Superior temporal gyrus (tissue), 1 donor: ENCODE results near the gene ZC2HC1C.
A peak's percentile ranks its signal among the peaks of the same experiment; 100 is the strongest.
"Not testable (repeated sequence)": the region's sequence is repeated elsewhere in the genome, so short reads cannot be mapped to it uniquely, and the experiment has no call there.

Experiments used
- DNase-seq: peaks from one replicate; pipeline ENCODE4 v3.0.0-alpha.2; 2016; ENCODE audit errors: extremely low spot score

The ZC2HC1C gene

GRCh38 chr14:75054421-75054820 lies 15.0 kb upstream of the ZC2HC1C start:
- DNase-seq: no peak

GRCh38 chr14:75059642-75060041 lies 9.8 kb upstream of the ZC2HC1C start:
- no peak for DNase-seq

GRCh38 chr14:75060420-75060819 lies 9.0 kb upstream of the ZC2HC1C start:
- DNase-seq: no peak

GRCh38 chr14:75063013-75063412 lies 6.4 kb upstream of the ZC2HC1C start:
- no peak for DNase-seq

- DNase-seq: peak; percentile 92
Observed at GRCh38 chr14:75063491-75064204, 5.8 kb upstream of the ZC2HC1C start, which contains the start of gene ACYP1. Gene ACYP1, minus strand, starts transcription at chr14:75064024. Its CDS starts 471 bp downstream, at chr14:75063553.

- no peak for DNase-seq
Observed at GRCh38 chr14:75064205-75064567, 5.3 kb upstream of the ZC2HC1C start.

- no peak for DNase-seq
Observed at GRCh38 chr14:75066691-75067090, 2.8 kb upstream of the ZC2HC1C start.

GRCh38 chr14:75067212-75067611 lies 2.2 kb upstream of the ZC2HC1C start:
- no peak for DNase-seq

- not testable (repeated sequence) for DNase-seq
Observed at GRCh38 chr14:75067765-75068164, 1.7 kb upstream of the ZC2HC1C start.

- DNase-seq: peak; percentile 71
Observed at GRCh38 chr14:75068294-75069120, 934 bp upstream of the ZC2HC1C start.

- DNase-seq: no peak
Observed at GRCh38 chr14:75069811-75070145, 337 bp downstream of the ZC2HC1C start.

- no peak for DNase-seq
Observed at GRCh38 chr14:75070383-75070782, 942 bp downstream of the ZC2HC1C start.

GRCh38 chr14:75077794-75078193 lies 8.4 kb downstream of the ZC2HC1C start:
- DNase-seq: no peak

- DNase-seq: no peak
Observed at GRCh38 chr14:75079521-75079920, 10.1 kb downstream of the ZC2HC1C start.

GRCh38 chr14:75081660-75082229 lies 12.3 kb downstream of the ZC2HC1C start:
- DNase-seq: peak; percentile 53

- no peak for DNase-seq
Observed at GRCh38 chr14:75083271-75083670, 13.8 kb downstream of the ZC2HC1C start.

GRCh38 chr14:75084513-75084912 lies 15.1 kb downstream of the ZC2HC1C start:
- DNase-seq: no peak

GRCh38 chr14:75088153-75088552 lies 18.7 kb downstream of the ZC2HC1C start:
- DNase-seq: no peak

- peak; percentile 90 for DNase-seq
Observed at GRCh38 chr14:75088566-75089373, 19.3 kb downstream of the ZC2HC1C start.

- no peak for DNase-seq
Observed at GRCh38 chr14:75090353-75090752, 20.9 kb downstream of the ZC2HC1C start.

GRCh38 chr14:75091251-75091650 lies 21.8 kb downstream of the ZC2HC1C start:
- no peak for DNase-seq

GRCh38 chr14:75092698-75093097 lies 23.3 kb downstream of the ZC2HC1C start:
- DNase-seq: no peak
